ENCODE measurements around the gene SH3BP5.

DNA sequence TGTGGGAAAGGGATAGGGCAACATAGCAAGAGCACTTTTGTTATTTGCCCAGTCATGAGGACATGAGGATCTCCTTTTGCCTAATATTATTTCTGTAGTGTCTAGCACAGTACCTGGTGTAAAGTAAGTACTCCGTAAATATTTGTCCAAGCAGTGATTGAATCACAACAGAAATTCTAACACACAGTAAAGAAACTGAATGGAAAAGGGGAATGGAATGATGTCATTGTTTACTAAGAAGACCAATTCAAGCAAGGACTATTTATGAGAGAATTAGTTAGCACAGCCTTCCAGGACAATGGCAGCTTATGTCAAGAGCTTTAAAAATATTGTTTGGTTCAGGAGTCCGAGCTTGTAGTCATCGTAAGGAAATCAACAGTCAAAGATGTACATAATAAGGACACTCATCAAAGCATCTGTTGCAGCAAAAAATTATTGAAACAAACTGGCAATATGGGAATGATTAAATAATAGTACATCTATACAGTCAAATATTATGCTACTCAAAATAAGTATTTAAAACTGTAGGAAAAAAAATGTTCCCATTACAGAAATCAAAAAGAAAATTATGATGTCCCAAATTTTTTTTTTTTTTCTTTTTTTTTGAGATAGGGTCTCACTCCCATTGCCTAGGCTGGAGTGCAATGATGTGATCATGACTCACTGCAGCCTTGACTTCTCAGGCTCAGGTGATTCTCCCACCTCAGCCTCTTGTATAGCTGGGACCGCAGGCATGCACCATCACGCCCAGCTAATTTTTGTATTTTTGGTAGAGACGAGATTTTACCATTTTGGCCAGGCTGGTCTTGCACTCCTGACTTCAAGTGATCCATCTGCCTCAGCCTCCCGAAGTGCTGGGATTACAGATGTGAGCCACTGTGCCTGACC is 108.5 kb downstream of the SH3BP5 start:
- TF ChIP-seq, protein P1, sequence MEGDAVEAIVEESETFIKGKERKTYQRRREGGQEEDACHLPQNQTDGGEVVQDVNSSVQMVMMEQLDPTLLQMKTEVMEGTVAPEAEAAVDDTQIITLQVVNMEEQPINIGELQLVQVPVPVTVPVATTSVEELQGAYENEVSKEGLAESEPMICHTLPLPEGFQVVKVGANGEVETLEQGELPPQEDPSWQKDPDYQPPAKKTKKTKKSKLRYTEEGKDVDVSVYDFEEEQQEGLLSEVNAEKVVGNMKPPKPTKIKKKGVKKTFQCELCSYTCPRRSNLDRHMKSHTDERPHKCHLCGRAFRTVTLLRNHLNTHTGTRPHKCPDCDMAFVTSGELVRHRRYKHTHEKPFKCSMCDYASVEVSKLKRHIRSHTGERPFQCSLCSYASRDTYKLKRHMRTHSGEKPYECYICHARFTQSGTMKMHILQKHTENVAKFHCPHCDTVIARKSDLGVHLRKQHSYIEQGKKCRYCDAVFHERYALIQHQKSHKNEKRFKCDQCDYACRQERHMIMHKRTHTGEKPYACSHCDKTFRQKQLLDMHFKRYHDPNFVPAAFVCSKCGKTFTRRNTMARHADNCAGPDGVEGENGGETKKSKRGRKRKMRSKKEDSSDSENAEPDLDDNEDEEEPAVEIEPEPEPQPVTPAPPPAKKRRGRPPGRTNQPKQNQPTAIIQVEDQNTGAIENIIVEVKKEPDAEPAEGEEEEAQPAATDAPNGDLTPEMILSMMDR (conservative IDR thresholded peaks at IDR 0.05 in 1 of 2, IDR thresholded peaks at IDR 0.05 in 1 of 2; ENCODE audit: low read depth in 1 of 2, low read length in 2 of 2) = no peak
- TF ChIP-seq EZH2 (IDR thresholded peaks at IDR 0.05; ENCODE audit: low read length, missing control alignments) = no peak

Measured in fibroblast of lung (primary cell).